DMS153 (cell line): Measurements from ENCODE around the gene ZNF160.
"Not testable (repeated sequence)": the region's sequence is repeated elsewhere in the genome, so short reads cannot be mapped to it uniquely, and the experiment has no call there.

ENCODE experiments used
- DNase-seq: peaks from one replicate; lab custom pipeline; 2025; lab: John Stamatoyannopoulos, UW

The ZNF160 gene

DNA sequence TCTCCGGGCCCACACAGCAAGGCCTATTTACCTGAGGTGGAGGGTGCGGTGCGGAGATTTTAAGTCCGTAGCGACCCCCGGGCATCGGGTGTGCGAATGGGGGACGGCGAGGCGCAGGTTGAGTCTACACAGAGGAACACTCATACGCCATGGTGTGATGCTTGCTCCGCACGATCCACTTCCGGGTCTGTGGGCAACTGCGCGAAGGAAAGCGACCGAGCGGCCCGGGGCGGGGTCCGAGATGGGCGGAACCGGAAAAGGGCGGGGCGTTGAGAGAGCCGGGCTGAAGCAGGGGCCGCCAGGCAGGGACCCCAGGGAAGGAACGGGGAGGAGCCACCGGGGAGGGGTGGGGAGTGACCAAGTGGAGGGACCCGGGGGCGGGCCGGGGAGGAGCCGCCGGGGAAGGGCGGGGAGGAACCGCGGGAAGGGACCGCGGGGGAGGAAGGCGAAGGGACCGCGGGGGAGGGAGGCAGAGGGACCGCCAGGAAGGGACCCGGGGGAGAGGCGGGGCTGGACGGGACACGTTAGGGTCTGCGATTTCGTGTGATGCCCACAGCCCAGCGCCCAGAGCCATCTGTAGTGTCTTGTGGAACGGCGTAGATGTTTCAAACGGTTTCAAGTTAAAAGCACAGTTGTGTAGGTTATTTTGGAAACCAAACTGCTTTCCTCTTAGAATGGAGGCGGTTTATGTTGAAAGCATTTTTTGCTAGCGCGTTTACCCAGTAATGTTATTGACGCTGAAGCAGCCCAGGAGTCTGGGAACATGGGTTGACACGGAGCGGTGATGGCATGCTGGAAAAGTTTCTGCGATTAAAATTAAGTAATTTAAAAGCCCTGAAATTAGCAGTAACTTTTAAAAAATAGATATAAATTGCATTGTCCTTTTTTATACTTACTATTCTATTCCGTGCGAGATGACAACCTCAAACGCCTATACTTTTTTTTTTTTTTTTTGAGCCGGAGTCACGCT lies at the start of gene ZNF160:
ZNF160 (minus strand) TSS at position 189 of the 970 bp plus-strand sequence. CDS start 17,146 bp downstream, outside the sequence.
- peak; percentile 92 for DNase-seq

DNA sequence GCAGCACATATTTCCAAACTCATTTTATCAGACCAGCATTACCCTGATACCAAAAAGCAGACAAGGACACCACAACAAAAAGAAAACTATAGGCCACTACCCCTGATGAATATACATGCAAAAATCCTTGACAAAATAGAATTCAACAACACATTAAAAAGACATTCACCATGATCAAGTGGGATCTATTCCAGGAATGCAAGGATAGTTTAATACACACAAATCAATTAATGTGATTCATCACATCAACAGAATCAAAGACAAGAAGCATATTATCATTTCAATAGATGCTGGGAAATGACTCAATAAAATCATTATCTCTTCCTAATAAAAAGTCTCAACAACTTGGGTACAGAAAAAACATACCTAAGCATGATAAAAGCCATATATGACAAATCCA lies 44.4 kb upstream of the ZNF160 start:
- no peak for DNase-seq

DNA sequence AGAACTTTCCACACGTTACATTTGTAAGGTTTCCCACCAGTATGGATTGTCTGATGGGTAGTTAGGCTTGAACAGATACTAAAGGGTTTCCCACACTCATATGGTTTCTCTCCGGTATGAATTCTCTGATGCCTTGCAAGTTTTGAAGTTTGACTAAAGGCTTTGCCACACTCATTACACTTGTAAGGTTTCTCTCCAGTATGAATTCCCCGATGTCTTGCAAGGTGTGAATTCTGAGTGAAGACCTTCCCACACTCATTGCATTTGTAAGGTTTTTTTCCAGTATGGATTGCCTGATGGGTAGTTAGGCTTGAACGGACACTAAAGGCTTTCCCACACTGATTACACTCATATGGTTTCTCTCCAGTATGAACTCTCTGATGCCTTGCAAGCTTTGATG lies 37.1 kb upstream of the ZNF160 start:
- no peak for DNase-seq

DNA sequence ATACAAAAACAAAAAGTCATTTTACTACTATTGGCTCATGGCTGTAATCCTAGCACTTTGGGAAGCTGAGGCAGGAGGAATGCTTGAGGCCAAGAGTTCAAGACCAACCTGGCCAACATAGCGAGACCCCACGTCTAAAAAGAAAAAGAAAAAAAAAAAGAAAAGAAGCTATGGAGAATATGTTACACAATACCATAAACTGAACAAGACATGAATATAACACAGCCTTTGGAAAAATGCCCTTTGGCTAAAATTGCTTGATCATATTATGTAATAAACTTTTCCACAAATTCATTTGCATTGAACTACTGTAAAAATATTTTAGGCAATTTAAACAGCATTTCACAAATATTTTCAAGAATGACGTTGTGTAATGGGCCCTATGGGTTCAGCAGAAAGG lies 33.2 kb upstream of the ZNF160 start:
- DNase-seq: no peak

DNA sequence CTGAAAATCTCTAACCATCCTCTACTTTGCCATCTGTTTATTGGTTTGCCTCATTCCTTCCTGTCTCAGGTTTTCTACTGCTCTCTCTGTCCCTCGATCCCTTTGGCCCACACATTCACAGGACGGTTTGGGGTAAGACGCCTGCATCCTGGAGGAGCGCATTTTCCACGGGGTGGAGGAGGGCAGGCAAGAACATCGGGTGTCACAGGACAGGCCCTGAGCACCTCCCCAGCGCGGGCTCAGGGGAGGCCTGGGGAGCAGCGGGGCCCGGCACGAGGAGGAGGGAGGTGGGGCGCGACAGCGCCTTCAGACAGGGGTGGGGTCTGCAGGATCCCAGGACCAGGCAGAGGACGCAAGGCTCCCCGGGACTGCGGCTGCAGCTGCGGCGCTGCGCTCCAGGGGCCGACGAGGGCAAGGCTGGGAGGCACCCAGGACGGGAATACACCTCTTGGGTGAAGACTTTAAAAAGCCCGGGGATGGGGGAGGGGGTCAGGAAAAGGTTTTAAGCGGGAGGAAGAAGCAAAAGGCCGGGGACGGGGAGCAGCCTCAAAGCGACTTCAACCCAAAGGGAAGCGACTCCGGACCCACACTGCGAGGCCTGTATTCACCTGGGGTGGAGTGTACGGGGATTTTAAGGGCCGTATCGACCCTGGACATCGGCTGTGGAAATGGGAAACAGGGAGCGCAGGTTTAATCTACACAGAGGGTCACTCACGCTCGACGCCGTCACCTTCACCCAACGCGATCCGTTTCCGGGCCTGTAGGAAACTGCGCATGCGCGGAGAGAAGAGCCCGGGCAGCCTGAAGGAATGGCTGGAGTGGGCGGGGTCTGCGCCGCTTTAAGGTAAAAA lies 29.1 kb upstream of the ZNF160 start, which contains the start of gene ZNF415:
ZNF415 (minus strand) TSS at position 770 of the 851 bp plus-strand sequence. CDS start 10,234 bp downstream, outside the sequence.
- DNase-seq: no peak

DNA sequence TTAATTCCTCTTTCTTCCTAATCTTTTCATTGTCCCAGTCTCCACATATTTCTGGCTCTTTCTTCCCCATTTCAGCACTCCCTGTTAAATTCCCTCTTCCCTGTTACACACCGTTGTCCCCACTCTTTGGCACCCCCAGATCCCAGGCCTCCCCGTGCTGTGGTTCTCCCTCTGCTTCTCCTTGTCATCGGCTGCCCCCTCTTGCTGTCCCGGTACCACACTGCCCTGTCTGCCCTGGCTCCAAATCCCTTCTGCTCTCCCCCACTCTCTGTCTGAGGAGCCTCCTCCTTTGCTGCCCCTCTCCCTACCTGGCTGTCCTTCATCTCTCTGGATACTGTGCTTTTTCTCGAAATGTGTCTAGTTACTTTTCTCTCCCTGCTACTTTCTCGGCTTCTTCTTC lies 28.5 kb upstream of the ZNF160 start:
- DNase-seq: no peak

DNA sequence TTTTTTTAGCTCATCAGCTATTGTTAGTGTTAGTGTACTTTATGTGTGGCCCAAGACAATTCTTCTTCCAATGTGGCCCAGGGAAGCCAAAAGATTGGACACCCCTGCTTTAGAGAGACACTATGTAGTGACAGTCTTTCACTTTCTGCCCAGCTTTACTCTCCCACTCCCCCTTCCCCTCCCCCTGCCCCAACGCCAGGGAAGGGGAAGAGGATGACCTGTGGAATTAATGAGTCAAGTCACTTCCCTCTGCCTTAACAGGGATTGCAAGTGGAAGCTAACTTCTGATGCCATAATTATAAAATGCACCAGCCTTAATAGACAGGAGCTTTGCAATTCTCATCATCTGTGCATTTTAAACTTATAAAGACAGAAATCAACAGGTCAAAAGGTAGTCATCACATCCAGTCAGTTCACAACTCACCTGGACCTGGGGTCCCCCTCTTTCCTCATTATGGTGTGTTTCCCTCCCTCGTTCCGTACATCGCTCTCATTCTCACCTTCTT lies 27.9 kb upstream of the ZNF160 start:
- DNase-seq: no peak

DNA sequence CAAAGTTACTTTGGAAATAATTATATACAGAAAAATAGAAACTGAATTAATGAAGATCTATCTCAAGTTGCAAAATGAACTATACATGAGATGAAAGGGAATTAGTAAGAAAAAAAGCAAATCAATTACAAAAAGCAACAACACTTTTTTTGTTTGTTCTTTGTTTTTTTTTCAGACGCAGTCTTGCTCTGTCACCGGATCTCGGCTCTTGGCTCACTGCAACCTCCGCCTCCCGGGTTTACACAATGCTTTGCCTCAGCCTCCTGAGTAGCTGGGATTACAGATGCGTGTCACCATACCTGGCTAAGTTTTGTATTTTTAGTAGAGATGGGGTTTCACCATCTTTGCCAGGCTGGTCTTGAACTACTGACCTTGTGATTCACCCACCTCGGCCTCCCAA lies 27.3 kb upstream of the ZNF160 start:
- no peak for DNase-seq

DNA sequence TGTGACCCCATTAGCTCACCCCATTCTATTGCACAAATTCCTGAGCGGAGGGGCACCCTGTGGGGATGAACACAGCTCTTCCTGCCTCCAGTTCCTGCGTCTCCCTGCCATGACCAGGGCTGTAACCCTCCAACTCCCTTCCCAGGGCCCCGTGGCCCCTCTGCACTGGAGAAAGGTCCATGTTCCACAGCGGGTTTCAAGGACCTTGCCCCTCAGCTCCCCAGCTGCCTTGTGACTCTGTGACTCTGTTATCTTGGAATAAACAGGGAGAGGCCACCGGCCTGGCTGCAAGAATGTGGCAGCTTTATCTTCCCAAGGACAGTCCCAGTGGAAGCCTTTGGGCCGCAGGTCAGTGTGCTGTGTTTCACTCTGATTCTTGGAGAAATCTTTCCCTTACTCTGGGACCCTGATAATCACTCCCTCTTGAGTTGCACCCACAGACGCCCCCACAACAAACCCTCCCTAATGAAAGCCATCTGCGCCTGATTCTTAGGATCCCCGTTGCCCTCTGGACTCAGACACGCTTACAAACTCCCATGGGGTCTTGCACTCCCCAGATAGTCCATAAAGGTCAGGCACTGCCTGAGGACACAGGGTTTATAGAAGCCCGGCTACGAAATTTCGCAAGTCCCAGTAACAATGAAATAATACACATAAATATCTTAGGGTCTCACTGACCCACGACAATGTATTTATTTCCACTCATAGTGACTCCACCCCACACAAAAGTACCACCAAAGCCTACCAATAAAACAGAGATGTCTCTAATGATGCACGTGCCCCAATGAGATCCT lies 23.7 kb upstream of the ZNF160 start:
- not testable (repeated sequence) for DNase-seq

DNA sequence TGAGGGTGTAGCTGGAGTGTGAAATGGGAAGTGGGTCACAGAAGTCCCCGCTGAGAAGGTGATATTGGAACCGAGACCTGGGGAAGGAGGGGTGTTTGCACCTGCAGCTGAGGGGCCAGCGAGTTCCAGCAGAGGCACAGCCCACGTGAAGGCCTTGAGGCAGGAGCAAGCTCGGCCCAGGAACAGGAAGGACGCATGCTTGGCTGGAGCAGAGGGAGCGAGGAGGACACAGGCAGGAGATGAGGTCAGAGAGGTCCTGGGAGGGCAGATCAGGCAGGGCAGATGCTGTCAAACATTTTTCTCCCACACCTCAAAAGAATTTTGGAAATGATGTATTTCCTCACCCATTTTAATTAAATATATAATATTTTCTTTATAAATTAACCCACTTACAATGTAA lies 20.2 kb upstream of the ZNF160 start:
- no peak for DNase-seq

DNA sequence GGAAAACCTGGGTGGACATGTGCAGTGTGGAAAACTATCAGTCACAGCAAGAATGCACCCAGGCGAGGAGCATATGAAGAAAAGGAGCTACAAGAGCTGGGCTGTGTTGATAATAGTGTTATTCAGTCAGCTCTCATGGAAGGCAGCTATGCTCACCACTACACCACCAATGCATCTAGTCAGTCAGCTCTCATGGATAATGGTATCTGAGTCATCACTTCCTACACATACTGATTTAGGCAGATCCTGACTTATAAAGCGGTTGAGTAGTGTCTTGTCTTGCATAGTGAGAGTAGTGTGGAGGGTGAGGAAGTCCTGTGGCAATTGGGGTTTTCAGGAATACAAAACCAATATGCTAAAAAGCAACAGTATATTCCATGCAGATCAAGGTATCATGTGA lies 9.1 kb upstream of the ZNF160 start:
- no peak for DNase-seq

DNA sequence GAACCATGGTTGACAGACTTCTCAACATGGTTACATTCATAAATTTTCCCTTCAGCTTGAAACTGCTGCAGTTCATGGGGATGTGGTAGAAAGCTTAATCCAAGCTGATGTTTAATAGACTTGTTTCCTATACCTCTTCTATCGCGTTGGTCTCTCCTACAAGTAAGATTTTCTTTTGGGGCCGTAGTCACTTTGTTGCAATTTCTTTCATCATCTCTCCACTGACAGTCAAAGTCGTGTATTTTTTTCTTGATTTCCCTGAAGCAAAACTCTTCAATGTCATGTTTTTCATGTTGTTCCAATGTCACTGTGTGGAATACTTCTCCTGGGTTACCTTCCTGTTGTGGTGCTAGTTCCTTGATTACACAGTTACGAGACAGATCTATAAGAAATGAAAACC lies 6.3 kb upstream of the ZNF160 start:
- DNase-seq: no peak

DNA sequence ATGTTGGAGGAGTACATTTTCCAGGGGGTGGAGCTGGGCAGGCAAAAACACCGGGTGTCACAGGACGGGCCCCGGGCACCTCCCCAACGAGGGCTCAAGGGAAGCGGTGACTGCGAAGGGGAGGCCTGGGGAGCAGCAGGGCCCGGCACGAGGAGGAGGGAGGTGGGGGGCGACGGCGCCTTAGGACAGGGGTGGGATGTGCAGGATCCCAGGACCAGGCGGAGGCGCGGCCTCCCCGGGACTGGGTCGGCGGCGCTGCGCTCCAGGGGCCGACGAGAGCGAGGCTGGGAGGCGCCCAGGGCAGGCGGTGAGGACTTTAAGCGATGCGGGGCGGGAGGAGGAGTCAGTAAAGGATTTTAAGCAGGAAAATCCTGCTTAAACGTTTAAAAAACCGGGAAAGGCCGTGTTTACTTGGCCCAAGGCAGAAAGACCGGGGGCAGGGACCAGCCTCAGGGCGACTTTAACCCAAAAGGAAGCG lies 427 bp downstream of the ZNF160 start:
- no peak for DNase-seq

DNA sequence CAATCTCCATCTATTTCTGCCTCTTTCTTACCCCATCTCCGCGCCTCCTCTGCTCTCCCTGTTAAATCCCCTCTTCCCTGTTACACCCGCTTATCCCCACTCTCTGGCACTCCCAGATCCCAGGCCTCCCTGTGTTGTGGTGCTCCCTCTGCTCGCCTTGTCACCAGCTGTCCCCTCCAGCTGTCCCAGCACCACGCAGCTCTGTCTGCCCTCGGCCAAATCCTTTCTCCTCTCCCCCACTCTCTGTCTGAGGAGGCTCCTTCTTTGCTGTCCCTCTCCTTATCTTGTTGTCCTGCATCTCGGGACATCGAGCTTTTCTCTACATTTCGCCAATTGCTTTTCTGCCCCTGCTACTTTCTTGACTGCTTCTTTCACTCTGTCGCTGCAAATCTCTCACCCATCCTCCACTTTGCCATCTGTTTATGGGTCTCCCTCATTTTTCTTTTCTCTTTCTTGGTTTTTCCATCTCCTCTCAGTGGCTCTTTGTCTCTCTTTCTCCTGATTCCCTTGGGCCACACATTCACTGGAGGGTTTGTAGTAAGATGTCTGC lies 941 bp downstream of the ZNF160 start:
- DNase-seq: no peak

DNA sequence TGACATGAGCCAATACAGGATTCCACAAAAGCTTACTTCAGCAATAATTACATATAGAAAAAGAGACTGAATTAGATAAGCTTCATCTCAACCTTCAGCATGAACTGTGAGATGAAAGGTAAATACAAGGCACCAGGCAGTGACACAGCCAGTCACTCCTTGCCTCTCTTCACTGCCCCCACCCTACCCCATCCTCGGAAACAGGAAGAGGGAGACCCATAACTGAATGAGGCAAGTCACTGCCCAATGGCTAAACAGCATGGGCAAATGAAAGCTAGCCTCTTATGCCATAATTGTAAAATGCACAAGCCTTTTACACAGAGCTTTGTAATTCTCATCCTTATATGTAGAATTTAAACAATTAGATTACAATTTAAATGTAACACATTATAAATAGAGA lies 1.7 kb downstream of the ZNF160 start:
- no peak for DNase-seq

DNA sequence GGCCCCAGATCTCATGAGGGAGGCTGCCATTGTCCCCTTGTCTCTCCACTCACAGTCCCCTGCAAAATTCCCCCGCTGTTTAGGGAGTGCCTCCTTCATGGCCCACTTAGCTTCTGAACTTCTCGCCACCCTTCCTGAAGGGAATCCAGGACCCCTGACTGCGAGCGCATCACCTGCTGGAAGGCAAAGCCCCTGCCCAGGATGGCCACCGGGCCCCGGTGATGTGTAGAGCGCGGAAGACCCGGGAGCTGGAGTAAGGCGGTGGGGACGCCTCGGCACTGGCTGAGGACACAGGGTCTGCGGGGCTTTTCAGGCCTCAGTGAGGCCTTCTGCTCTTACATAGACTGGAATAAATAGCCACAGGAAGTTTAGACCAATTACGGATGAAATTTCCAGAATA lies 4.7 kb downstream of the ZNF160 start:
- DNase-seq: not testable (repeated sequence)

DNA sequence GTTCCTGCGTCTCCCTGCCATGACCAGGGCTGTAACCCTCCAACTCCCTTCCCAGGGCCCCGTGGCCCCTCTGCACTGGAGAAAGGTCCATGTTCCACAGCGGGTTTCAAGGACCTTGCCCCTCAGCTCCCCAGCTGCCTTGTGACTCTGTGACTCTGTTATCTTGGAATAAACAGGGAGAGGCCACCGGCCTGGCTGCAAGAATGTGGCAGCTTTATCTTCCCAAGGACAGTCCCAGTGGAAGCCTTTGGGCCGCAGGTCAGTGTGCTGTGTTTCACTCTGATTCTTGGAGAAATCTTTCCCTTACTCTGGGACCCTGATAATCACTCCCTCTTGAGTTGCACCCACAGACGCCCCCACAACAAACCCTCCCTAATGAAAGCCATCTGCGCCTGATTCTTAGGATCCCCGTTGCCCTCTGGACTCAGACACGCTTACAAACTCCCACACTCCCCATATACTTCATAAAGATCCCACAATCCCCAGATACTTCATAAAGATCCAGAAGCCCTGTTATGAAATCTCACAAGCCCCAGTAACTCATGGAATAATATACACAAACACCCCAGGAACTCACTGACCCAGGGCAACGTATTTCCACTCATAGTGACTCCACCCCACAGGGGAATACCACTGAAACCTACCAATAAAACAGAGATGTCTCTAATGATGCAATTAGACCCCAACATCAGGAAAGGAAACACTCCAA lies 6.1 kb downstream of the ZNF160 start:
- not testable (repeated sequence) for DNase-seq

DNA sequence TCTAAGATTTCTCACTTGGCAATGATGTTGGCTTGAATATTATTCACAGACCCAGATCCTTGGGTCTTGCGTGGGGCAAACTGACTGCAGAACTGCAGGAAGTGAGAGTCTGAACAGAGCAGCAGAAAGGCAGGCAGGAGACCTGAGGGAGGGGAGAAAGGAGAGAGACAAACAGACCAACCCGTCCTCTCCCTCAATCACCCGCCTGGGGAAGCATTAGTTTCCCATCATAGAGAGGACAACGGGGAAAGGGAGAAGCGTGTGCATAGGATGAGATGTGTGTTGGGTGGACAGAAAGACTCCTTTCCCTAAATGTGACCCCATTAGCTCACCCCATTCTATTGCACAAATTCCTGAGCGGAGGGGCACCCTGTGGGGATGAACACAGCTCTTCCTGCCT lies 6.6 kb downstream of the ZNF160 start:
- DNase-seq: not testable (repeated sequence)

DNA sequence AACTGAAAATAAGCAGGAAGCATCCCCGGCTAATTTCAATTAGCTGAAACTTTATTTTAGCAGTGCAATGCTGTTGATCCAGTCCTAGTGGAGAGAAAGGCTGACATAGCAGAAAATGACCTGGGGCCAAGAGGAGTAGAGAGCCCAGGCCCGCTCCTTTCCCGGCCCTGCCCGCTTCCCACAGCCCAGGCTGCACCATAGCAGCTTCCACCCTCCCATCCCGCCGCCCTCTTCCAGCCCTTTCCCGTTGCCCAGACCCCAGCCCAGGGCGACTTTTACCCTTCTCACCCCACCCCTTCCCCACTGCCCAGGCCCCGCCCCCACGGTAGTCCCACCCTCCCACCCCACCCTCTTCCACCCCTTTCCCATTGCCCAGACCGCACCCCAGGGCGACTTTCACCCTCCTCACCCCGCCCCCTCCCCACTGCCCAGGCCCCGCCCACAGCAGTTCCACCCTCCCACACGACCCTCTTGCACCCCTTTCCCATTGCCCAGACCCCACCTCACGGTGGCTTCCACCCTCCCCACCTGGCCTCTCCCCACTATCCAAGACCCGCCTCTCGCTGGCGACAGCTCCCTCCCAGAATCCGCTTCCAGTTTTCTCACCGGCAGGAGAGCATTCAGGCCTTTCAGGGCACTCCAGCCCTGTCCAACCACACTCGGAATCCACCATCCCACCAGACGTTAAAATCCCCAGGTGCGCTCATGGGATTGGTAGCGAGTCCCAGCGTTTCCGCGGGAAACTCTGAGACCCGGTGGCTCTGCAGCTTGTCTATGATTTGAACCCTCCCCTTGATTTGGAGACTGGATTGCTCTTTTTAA lies 8.3 kb downstream of the ZNF160 start:
- DNase-seq: no peak

DNA sequence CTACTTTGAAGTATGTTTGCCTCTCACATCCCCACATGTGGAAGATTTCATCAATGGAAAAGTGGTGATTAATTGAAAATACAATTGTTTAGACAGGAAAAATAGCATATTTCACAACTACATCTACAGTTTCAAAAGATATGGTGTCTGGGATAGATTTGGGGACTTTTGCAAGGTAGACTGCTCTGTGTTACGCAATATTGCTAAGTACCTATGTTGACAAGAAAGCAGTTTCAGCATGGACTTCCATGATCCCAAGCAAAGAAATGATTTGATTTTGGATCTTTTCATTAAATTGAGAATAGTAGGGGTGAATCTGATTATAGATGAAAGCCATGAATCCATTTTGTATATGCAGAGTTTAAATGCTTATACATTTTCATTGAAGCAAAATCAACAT lies 10.5 kb downstream of the ZNF160 start:
- no peak for DNase-seq
